ENCODE measurements around the gene CLDN20. TPM values are rescaled to one million over a fixed set of nuclear protein-coding genes. Genes with fewer than 3 reads are reported as not detected.

Gene CLDN20
- total and polyA plus RNA-seq, 7 experiments from 2014 or later = not detected

GRCh38 chr6:155276638-155277037, 12.8 kb downstream of the CLDN20 start:
- peaks cover 11 to 46% (median 32%) of the 10 kb centered on the region in 5 donors for H3K36me3 Mint-ChIP-seq
- H3K27ac Mint-ChIP-seq = peak overlapping the region in 5 of 9 donors; percentile 18 to 62 (median 40)
- intact Hi-C loops (cut with micrococcal nuclease) = loop anchor here in 1 of 2 donors (10.0 kb wide), 1 partner anchor 352 kb away; no protein-coding TSS in a partner anchor

GRCh38 chr6:155278319-155279049, 14.7 kb downstream of the CLDN20 start:
- peaks cover 0 to 24% (median 4%) of the 10 kb centered on the region in 3 experiments for H3K36me3 ChIP-seq (ENCODE audit: control insufficient read depth in 2 of 3, insufficient read depth in 3 of 3, low read length in 3 of 3)
- CTCF ChIA-PET = interaction anchor here (1.3 kb wide), 1 partner anchor 10 kb away, joined by 5 read pairs; no protein-coding TSS in a partner anchor
- H3K9me3 ChIP-seq (ENCODE audit: control insufficient read depth in 2 of 3, low read length in 3 of 3) = no peaks in the 10 kb centered on the region
- Mint-ChIP-seq H3K27ac (peak overlapping the region in 3 of 9 donors; percentile 16 to 46 (median 19)), H3K9me3 (no peaks in the 10 kb centered on the region), H3K4me3 (no peak overlapping the region), H3K4me1 (peaks cover 6 to 56% (median 13%) of the 10 kb centered on the region in 7 donors), H3K27me3 (no peaks in the 10 kb centered on the region), H3K36me3 (peaks cover 9 to 51% (median 40%) of the 10 kb centered on the region in 5 donors)
- H3K27me3 ChIP-seq (ENCODE audit: control insufficient read depth in 2 of 2, insufficient read depth in 2 of 2, low read length in 2 of 2) = no peaks in the 10 kb centered on the region
- no peak for ATAC-seq
- no peaks in the 10 kb centered on the region for H3K4me1 ChIP-seq (ENCODE audit: control insufficient read depth in 2 of 2, insufficient read depth in 2 of 2, low read length in 2 of 2)
- DNase-seq = no peak
- POLR2A ChIA-PET = interaction anchor here (0.5 kb wide), 1 partner anchor 10 kb away, joined by 7 read pairs; no protein-coding TSS in a partner anchor
- intact Hi-C loops (cut with micrococcal nuclease) = loop anchor here in 1 of 2 donors (10.0 kb wide), 1 partner anchor 354 kb away; no protein-coding TSS in a partner anchor
- no peak overlapping the region for H3K27ac ChIP-seq (ENCODE audit: low read depth, low read length)
- H3K4me3 ChIP-seq (ENCODE audit: low read length) = no peak overlapping the region

More at GRCh38 chr6:155276638-155277037, 12.8 kb downstream of the CLDN20 start:
- Histone ChIP-seq H3K9me3 (ENCODE audit: control insufficient read depth in 2 of 3, low read length in 3 of 3) (no peaks in the 10 kb centered on the region), H3K4me1 (ENCODE audit: control insufficient read depth in 2 of 2, insufficient read depth in 2 of 2, low read length in 2 of 2) (no peaks in the 10 kb centered on the region), H3K27me3 (ENCODE audit: control insufficient read depth in 2 of 2, insufficient read depth in 2 of 2, low read length in 2 of 2) (no peaks in the 10 kb centered on the region), H3K4me3 (ENCODE audit: low read length) (no peak overlapping the region), H3K36me3 (ENCODE audit: control insufficient read depth in 2 of 3, insufficient read depth in 3 of 3, low read length in 3 of 3) (peaks cover 0 to 31% (median 4%) of the 10 kb centered on the region in 3 experiments), H3K27ac (ENCODE audit: low read depth, low read length) (no peak overlapping the region)
- Mint-ChIP-seq H3K4me3 (no peak overlapping the region), H3K27me3 (no peaks in the 10 kb centered on the region), H3K4me1 (peaks cover 8 to 60% (median 18%) of the 10 kb centered on the region in 7 donors), H3K9me3 (no peaks in the 10 kb centered on the region)
- ChIA-PET POLR2A (interaction anchor here (0.6 kb wide), 1 partner anchor 165 kb away, joined by 3 read pairs; no protein-coding TSS in a partner anchor), CTCF (interaction anchor here (0.6 to 1.2 kb wide), 2 partner anchors 9 to 603 kb away, joined by 3 read pairs; no protein-coding TSS in a partner anchor)
- no peak for ATAC-seq
- DNase-seq = no peak

GRCh38 chr6:155284775-155285174, 21.0 kb downstream of the CLDN20 start:
- no peaks in the 10 kb centered on the region for H3K9me3 ChIP-seq (ENCODE audit: control insufficient read depth in 2 of 3, low read length in 3 of 3)
- Mint-ChIP-seq H3K36me3 (peaks cover 14 to 65% (median 27%) of the 10 kb centered on the region in 5 donors), H3K27me3 (no peaks in the 10 kb centered on the region), H3K9me3 (no peaks in the 10 kb centered on the region), H3K4me3 (no peak overlapping the region), H3K27ac (no peak overlapping the region), H3K4me1 (peaks cover 4 to 28% (median 9%) of the 10 kb centered on the region in 7 donors)
- no peaks in the 10 kb centered on the region for H3K27me3 ChIP-seq (ENCODE audit: control insufficient read depth in 2 of 2, insufficient read depth in 2 of 2, low read length in 2 of 2)
- ChIA-PET POLR2A (no interaction called here), CTCF (no interaction called here)
- no peak for DNase-seq
- no peak overlapping the region for H3K4me3 ChIP-seq (ENCODE audit: low read length)
- H3K27ac ChIP-seq (ENCODE audit: low read depth, low read length) = no peak overlapping the region
- no peaks in the 10 kb centered on the region for H3K4me1 ChIP-seq (ENCODE audit: control insufficient read depth in 2 of 2, insufficient read depth in 2 of 2, low read length in 2 of 2)
- peaks cover 8 to 30% (median 13%) of the 10 kb centered on the region in 3 experiments for H3K36me3 ChIP-seq (ENCODE audit: control insufficient read depth in 2 of 3, insufficient read depth in 3 of 3, low read length in 3 of 3)
- ATAC-seq = no peak
- intact Hi-C loops (cut with micrococcal nuclease) = no loop called here

DNA sequence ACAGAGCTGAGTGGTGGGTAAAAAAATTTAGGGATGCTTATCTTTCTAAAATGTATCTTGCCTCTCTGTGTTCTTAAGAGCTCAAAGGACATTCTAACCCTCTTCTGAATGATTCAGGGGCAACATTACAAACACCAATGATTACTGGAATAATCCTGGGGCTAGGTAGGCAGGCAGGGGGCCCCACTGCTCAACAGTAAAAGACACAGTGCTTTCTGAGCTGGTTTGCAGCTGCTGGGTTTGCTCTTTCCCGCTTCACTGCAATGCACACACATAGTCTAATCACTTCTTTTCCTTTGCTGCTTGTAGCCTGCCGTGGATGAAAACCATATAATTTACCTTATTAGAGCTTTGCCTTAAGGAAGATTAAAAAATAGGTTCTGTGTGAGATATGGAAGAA, 23.9 kb downstream of the CLDN20 start:
- Mint-ChIP-seq H3K36me3 (peaks cover 9 to 76% (median 32%) of the 10 kb centered on the region in 5 donors), H3K9me3 (no peaks in the 10 kb centered on the region), H3K4me3 (no peak overlapping the region), H3K27ac (no peak overlapping the region), H3K27me3 (no peaks in the 10 kb centered on the region), H3K4me1 (peaks cover 2 to 30% (median 10%) of the 10 kb centered on the region in 7 donors)
- Histone ChIP-seq H3K36me3 (ENCODE audit: control insufficient read depth in 2 of 3, insufficient read depth in 3 of 3, low read length in 3 of 3) (peaks cover 13 to 48% (median 15%) of the 10 kb centered on the region in 3 experiments), H3K4me1 (ENCODE audit: control insufficient read depth in 2 of 2, insufficient read depth in 2 of 2, low read length in 2 of 2) (no peaks in the 10 kb centered on the region), H3K9me3 (ENCODE audit: control insufficient read depth in 2 of 3, low read length in 3 of 3) (no peaks in the 10 kb centered on the region), H3K4me3 (ENCODE audit: low read length) (no peak overlapping the region), H3K27me3 (ENCODE audit: control insufficient read depth in 2 of 2, insufficient read depth in 2 of 2, low read length in 2 of 2) (no peaks in the 10 kb centered on the region), H3K27ac (ENCODE audit: low read depth, low read length) (no peak overlapping the region)
- DNase-seq = no peak
- ChIA-PET POLR2A (no interaction called here), CTCF (interaction anchor here (0.7 kb wide), 1 partner anchor 29 kb away, joined by 3 read pairs; no protein-coding TSS in a partner anchor)
- no peak for ATAC-seq
- intact Hi-C loops (cut with micrococcal nuclease) = no loop called here

DNA sequence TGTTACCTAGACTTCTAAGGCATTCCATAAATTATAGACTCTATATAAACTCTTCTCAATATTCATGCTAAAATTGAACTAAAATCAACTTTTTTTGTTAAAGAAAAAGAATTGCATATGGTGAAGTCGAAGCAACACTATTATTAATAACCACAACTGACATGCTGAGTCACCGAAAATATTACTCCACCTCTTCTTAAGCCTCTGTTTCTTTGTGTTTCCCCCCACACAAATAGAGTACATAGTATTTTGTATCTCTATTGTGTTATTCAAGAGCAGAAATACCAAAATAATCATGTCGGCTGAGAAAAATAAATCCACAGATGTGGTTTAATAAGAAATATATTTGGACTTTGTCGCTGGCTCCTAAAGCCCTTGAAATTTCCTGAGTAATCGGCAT, 26.7 kb downstream of the CLDN20 start:
- no peak overlapping the region for H3K4me3 ChIP-seq (ENCODE audit: low read length)
- intact Hi-C loops (cut with micrococcal nuclease) = no loop called here
- no peak for ATAC-seq
- DNase-seq = no peak
- no peak overlapping the region for H3K27ac Mint-ChIP-seq
- CTCF ChIA-PET = no interaction called here
- H3K36me3 ChIP-seq (ENCODE audit: control insufficient read depth in 2 of 3, insufficient read depth in 3 of 3, low read length in 3 of 3) = peaks cover 0 to 44% (median 13%) of the 10 kb centered on the region in 3 experiments
- peaks cover 11 to 72% (median 29%) of the 10 kb centered on the region in 5 donors for H3K36me3 Mint-ChIP-seq
- H3K4me1 Mint-ChIP-seq = peaks cover 2 to 23% (median 14%) of the 10 kb centered on the region in 7 donors
- POLR2A ChIA-PET = no interaction called here
- H3K9me3 Mint-ChIP-seq = no peaks in the 10 kb centered on the region
- no peaks in the 10 kb centered on the region for H3K27me3 ChIP-seq (ENCODE audit: control insufficient read depth in 2 of 2, insufficient read depth in 2 of 2, low read length in 2 of 2)
- no peak overlapping the region for H3K4me3 Mint-ChIP-seq
- no peaks in the 10 kb centered on the region for H3K4me1 ChIP-seq (ENCODE audit: control insufficient read depth in 2 of 2, insufficient read depth in 2 of 2, low read length in 2 of 2)
- H3K9me3 ChIP-seq (ENCODE audit: control insufficient read depth in 2 of 3, low read length in 3 of 3) = no peaks in the 10 kb centered on the region
- no peak overlapping the region for H3K27ac ChIP-seq (ENCODE audit: low read depth, low read length)
- H3K27me3 Mint-ChIP-seq = no peaks in the 10 kb centered on the region

DNA sequence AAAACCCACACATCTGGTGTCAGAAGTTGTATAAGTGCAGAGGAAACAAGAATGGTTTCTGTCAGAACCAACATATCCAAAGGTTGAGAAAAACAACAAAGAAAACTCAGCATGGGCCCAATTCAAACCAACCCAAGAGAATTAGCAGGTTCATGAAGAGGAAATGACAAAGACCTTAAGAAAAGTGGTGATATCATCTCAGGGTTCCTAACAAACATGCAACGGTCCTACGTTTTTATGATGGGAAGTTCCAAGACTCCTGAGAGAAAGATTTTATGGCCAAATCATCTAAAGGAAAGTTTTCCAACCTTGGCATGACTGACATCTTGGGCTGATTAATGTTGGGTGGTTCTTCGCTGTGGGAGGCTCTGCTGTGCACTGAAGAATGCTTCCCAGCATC, 27.5 kb downstream of the CLDN20 start:
- intact Hi-C loops (cut with micrococcal nuclease) = no loop called here
- Mint-ChIP-seq H3K27ac (peak overlapping the region in 3 of 9 donors; percentile 28 to 84 (median 32)), H3K27me3 (no peaks in the 10 kb centered on the region), H3K4me1 (peaks cover 0 to 23% (median 14%) of the 10 kb centered on the region in 7 donors), H3K36me3 (peaks cover 13 to 71% (median 29%) of the 10 kb centered on the region in 5 donors), H3K4me3 (no peak overlapping the region), H3K9me3 (no peaks in the 10 kb centered on the region)
- CTCF ChIA-PET = no interaction called here
- no peak overlapping the region for H3K4me3 ChIP-seq (ENCODE audit: low read length)
- H3K9me3 ChIP-seq (ENCODE audit: control insufficient read depth in 2 of 3, low read length in 3 of 3) = no peaks in the 10 kb centered on the region
- no peak overlapping the region for H3K27ac ChIP-seq (ENCODE audit: low read depth, low read length)
- ATAC-seq (no peak), DNase-seq (no peak)
- no peaks in the 10 kb centered on the region for H3K27me3 ChIP-seq (ENCODE audit: control insufficient read depth in 2 of 2, insufficient read depth in 2 of 2, low read length in 2 of 2)
- H3K36me3 ChIP-seq (ENCODE audit: control insufficient read depth in 2 of 3, insufficient read depth in 3 of 3, low read length in 3 of 3) = peaks cover 0 to 46% (median 13%) of the 10 kb centered on the region in 3 experiments
- H3K4me1 ChIP-seq (ENCODE audit: control insufficient read depth in 2 of 2, insufficient read depth in 2 of 2, low read length in 2 of 2) = no peaks in the 10 kb centered on the region
- POLR2A ChIA-PET = interaction anchor here (0.6 kb wide), 1 partner anchor 24 kb away, joined by 3 read pairs; no protein-coding TSS in a partner anchor
